Panc1 (cell line): ENCODE results near the gene ATP6V1C2. TPM values are rescaled to one million over a fixed set of nuclear protein-coding genes. Genes with fewer than 3 reads are reported as not detected.

Experiments
- ATAC-seq: fragments of 200-7000 bp; cut with Tn5 transposase; 2 replicates; pipeline ENCODE4 v1.9.1; 2020; ENCODE audit warnings: mild to moderate bottlenecking, moderate library complexity
- BruUV-seq: library from RNA; stranded (reverse); fragments of 400-500 nt; replicated peaks from 2 replicates; lab custom pipeline; 2021; lab: Mats Ljungman, UMichigan
- CTCF ChIA-PET: fragments of 300-600 bp; sonication (Branson Sonifier 250); formaldehyde crosslinking; loops from one replicate; lab custom pipeline; 2022; ENCODE audit warnings: antibody characterized with exemption; lab: Charles Lee
- POLR2A ChIA-PET: fragments of 300-600 bp; sonication (Branson Sonifier 250); formaldehyde crosslinking; loops from one replicate; lab custom pipeline; 2022; ENCODE audit warnings: antibody characterized with exemption; lab: Charles Lee
- DNase-seq: peaks from one replicate; pipeline ENCODE4 v3.0.0-alpha.2; 2010; ENCODE audit warnings: low read depth, low spot score
- H3K27ac ChIP-seq: 2 replicates; pipeline ENCODE4 v1.5.1; 2011; ENCODE audit warnings: mild to moderate bottlenecking, low read length, inconsistent platforms
- H3K27me3 ChIP-seq: fragments of 200-500 bp; sonication (Bioruptor generic); 2 replicates; pipeline ENCODE4 v1.6.0; 2014; ENCODE audit warnings: low read length, inconsistent platforms; ENCODE audit not compliant: control insufficient read depth, insufficient read depth
- H3K36me3 ChIP-seq: fragments of 200-500 bp; sonication (Bioruptor generic); 2 replicates; pipeline ENCODE4 v1.5.1; 2014; ENCODE audit warnings: inconsistent platforms, mild to moderate bottlenecking, low read length, moderate library complexity; ENCODE audit not compliant: control insufficient read depth, insufficient read depth
- H3K4me1 ChIP-seq: 2 replicates; pipeline ENCODE4 v1.5.1; 2011; ENCODE audit warnings: inconsistent platforms, mild to moderate bottlenecking, low read length, moderate library complexity; ENCODE audit not compliant: control insufficient read depth, insufficient read depth
- H3K4me3 ChIP-seq, 2 experiments: 2 replicates each; pipeline ENCODE4 v1.5.1; 2011 to 2012; ENCODE audit warnings: low read depth in 2 of 2, low read length in 2 of 2, mild to moderate bottlenecking in 2 of 2, inconsistent platforms in 1 of 2, moderate library complexity in 1 of 2
- H3K9me3 ChIP-seq: fragments of 200-500 bp; sonication (Bioruptor generic); 2 replicates; pipeline ENCODE4 v1.5.1; 2014; ENCODE audit warnings: low read depth, mild to moderate bottlenecking, inconsistent platforms, low read length, moderate library complexity; ENCODE audit not compliant: control insufficient read depth, insufficient read depth
- CTCF ChIP-seq: fragments of 450-650 bp; IDR thresholded peaks from 2 replicates; pipeline ENCODE4 v1.5.1; 2017; ENCODE audit warnings: mild to moderate bottlenecking
- POLR2AphosphoS5 ChIP-seq: IDR thresholded peaks from 2 replicates; pipeline ENCODE4 v1.6.1; 2012; ENCODE audit warnings: mild to moderate bottlenecking, low read depth, low read length, moderate library complexity
- REST ChIP-seq, 2 experiments: IDR thresholded peaks; 2 replicates each; pipeline ENCODE4 v1.6.1; 2011 to 2012; ENCODE audit warnings: low read depth in 2 of 2, control low read depth in 1 of 2, low read length in 1 of 2, mild to moderate bottlenecking in 1 of 2, moderate library complexity in 1 of 2; ENCODE audit not compliant: insufficient read depth in 1 of 2
- TCF7L2 ChIP-seq: IDR thresholded peaks from 2 replicates; pipeline ENCODE4 v1.6.1; 2011; ENCODE audit warnings: mild to moderate bottlenecking, low read depth, low read length, inconsistent platforms
- in situ Hi-C: cut with HindIII; loops from 2 replicates; pipeline ENCODE4 v1.10.0; 2016; ENCODE audit warnings: low sequenced_read_pairs, low pct_unique_long_range_greater_than_20kb
- intact Hi-C: fragments of 100-400 bp; cut with micrococcal nuclease; formaldehyde crosslinking; loops from one replicate; pipeline ENCODE4 v1.10.0; 2022; ENCODE audit not compliant: unreplicated experiment
- total RNA-seq: library from RNA; stranded (reverse); gene quantifications from one replicate; pipeline ENCODE4 v1.2.1, GENCODE V29; 2021; ENCODE audit not compliant: unreplicated experiment

The ATP6V1C2 gene
- total RNA-seq, 1 experiment from 2014 or later: 0.54 TPM

- Histone ChIP-seq H3K27ac (no peak overlapping the region), H3K9me3 (no peaks in the 10 kb centered on the region), H3K4me3 (no peak overlapping the region), H3K4me1 (no peaks in the 10 kb centered on the region), H3K27me3 (no peaks in the 10 kb centered on the region), H3K36me3 (peaks cover 16% of the 10 kb centered on the region)
- ATAC-seq (no peak), DNase-seq (no peak)
- ChIA-PET CTCF (interaction anchor here (0.6 to 0.7 kb wide), 4 partner anchors 52 to 786 kb away, joined by 4 to 11 read pairs (median 4); no protein-coding TSS in a partner anchor), POLR2A (interaction anchor here (0.7 kb wide), 1 partner anchor 70 kb away, joined by 8 read pairs; no protein-coding TSS in a partner anchor)
- intact Hi-C loops (no loop called here), in situ Hi-C loops (no loop called here)
- TF ChIP-seq TCF7L2 (no peak), CTCF (no peak; the same call in 1 of the 2 replicates), REST (IDR thresholded peaks at IDR 0.05; ENCODE audit: insufficient read depth in 1 of 2, low read depth in 2 of 2, low read length in 1 of 2) (no peak), POLR2AphosphoS5 (no peak)
- BruUV-seq: no TSS peak
Measured at GRCh38 chr2:10678225-10678624, 43.2 kb upstream of the ATP6V1C2 start.

GRCh38 chr2:10680214-10680613, 41.2 kb upstream of the ATP6V1C2 start:
- intact Hi-C loops (no loop called here), in situ Hi-C loops (no loop called here)
- H3K27ac ChIP-seq: no peak overlapping the region
- TF ChIP-seq POLR2AphosphoS5 (no peak), TCF7L2 (no peak), REST (IDR thresholded peaks at IDR 0.05; ENCODE audit: insufficient read depth in 1 of 2, low read depth in 2 of 2, low read length in 1 of 2) (no peak)
- no peaks in the 10 kb centered on the region for H3K9me3 ChIP-seq
- H3K4me1 ChIP-seq: no peaks in the 10 kb centered on the region
- peaks cover 21% of the 10 kb centered on the region for H3K36me3 ChIP-seq
- BruUV-seq: no TSS peak
- ChIA-PET CTCF (no interaction called here), POLR2A (no interaction called here)
- no peak for ATAC-seq
- no peak overlapping the region for H3K4me3 ChIP-seq
- DNase-seq: no peak
- no peaks in the 10 kb centered on the region for H3K27me3 ChIP-seq
